Measurements from ENCODE around the gene VAV2. TPM values are rescaled to one million over a fixed set of nuclear protein-coding genes. Genes with fewer than 3 reads are reported as not detected.

The VAV2 gene
- total RNA-seq, 2 experiments from 2014 or later = 11.0 to 27.8 TPM

- Histone ChIP-seq H2AFZ (ENCODE audit: low read length) (no peak overlapping the region), H3K79me2 (ENCODE audit: insufficient read depth, low read depth, low read length) (no peaks in the 10 kb centered on the region), H3K9me3 (ENCODE audit: low read length) (no peaks in the 10 kb centered on the region), H3K4me1 (ENCODE audit: insufficient read depth, low read length, poor library complexity, severe bottlenecking) (peaks cover 56% of the 10 kb centered on the region), H3K9me2 (ENCODE audit: insufficient read depth, low read length) (no peaks in the 10 kb centered on the region), H4K20me1 (ENCODE audit: insufficient read depth, low read length) (no peaks in the 10 kb centered on the region), H3K4me2 (ENCODE audit: low read length) (no peak overlapping the region), H3K27ac (ENCODE audit: low read depth, low read length, poor library complexity, severe bottlenecking) (no peak overlapping the region), H3K36me3 (ENCODE audit: insufficient read depth, low read length) (no peaks in the 10 kb centered on the region), H3K4me3 (ENCODE audit: low read depth, low read length, poor library complexity, severe bottlenecking) (no peak overlapping the region)
- no TSS peak for BruUV-seq (replicated peaks)
- DNase-seq (ENCODE audit: low spot score) = no peak
- ChIA-PET CTCF (ENCODE audit: unreplicated experiment) (no interaction called here), POLR2A (no interaction called here)
- TF ChIP-seq CTCF (conservative IDR thresholded peaks at IDR 0.05; ENCODE audit: low read length) (no peak), EZH2phosphoT487 (IDR thresholded peaks at IDR 0.05; ENCODE audit: borderline replicate concordance, low read depth, low read length) (no peak)
- intact Hi-C loops (cut with micrococcal nuclease; ENCODE audit: unreplicated experiment) = no loop called here
These were observed 41.9 kb downstream of the VAV2 start for GRCh38 chr9:133950192-133950591.

- no peak for TF ChIP-seq EZH2phosphoT487 (IDR thresholded peaks at IDR 0.05; ENCODE audit: borderline replicate concordance, low read depth, low read length)
- no peak overlapping the region for H3K27ac ChIP-seq (ENCODE audit: low read depth, low read length, poor library complexity, severe bottlenecking)
- ChIA-PET POLR2A (no interaction called here), CTCF (ENCODE audit: unreplicated experiment) (no interaction called here)
- H2AFZ ChIP-seq (ENCODE audit: low read length) = no peak overlapping the region
- H3K4me3 ChIP-seq (ENCODE audit: low read depth, low read length, poor library complexity, severe bottlenecking) = no peak overlapping the region
- peaks cover 4% of the 10 kb centered on the region; the same call in 1 of the 2 replicates for H3K79me2 ChIP-seq (ENCODE audit: insufficient read depth, low read depth, low read length)
- peaks cover 56% of the 10 kb centered on the region for H3K4me1 ChIP-seq (ENCODE audit: insufficient read depth, low read length, poor library complexity, severe bottlenecking)
- no peaks in the 10 kb centered on the region for H3K9me3 ChIP-seq (ENCODE audit: low read length)
- intact Hi-C loops (cut with micrococcal nuclease; ENCODE audit: unreplicated experiment) = no loop called here
- no peak overlapping the region for H3K4me2 ChIP-seq (ENCODE audit: low read length)
- H3K9me2 ChIP-seq (ENCODE audit: insufficient read depth, low read length) = no peaks in the 10 kb centered on the region
- H3K36me3 ChIP-seq (ENCODE audit: insufficient read depth, low read length) = no peaks in the 10 kb centered on the region
- BruUV-seq (replicated peaks) = no TSS peak
- H4K20me1 ChIP-seq (ENCODE audit: insufficient read depth, low read length) = no peaks in the 10 kb centered on the region
- DNase-seq (ENCODE audit: low spot score) = no peak
These were observed 42.5 kb downstream of the VAV2 start for GRCh38 chr9:133949486-133950061.

DNA sequence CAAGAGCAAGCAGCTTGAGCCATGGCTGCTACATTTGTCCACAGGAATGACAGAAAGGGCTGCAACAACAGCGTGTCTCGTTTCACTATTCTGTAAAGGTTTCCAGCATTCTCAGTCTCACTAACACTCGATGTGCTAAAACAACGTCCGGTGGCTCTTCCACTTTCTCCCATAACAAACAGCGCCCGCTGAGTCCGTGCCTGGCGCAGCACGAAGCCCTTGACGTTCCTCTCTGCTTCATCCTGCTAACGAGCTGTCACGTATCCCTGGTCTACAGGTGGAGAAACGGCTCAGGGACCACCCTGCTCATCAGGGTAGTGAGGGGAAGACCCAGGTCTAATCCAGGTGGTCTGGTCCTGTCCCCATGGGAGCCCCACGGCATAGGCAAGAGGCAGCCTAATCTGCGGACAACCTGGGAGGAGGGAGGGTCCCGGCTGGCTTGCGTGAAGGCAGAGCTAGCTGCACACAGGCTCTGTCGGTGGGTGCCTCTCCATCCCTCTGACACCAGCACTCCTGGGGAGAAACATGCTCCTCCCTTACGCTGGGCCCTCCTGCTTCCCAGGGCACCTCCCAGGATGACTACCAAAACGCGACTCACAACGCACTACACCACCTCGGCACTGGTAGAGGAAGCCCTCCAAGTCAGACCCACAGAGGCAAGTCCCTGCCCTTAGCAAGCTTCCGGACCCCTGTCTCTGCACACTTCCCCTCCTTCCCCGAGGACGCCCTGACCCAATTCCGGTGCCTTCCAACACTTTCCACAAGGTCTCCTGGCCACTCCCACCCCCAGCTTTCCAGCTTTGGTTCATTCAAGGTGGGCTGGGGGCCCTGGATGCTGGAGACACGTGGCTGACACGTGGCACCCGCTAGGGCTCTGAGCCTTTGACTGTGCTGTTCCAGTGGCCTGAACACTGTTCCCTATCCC lies 43.3 kb downstream of the VAV2 start:
- ChIA-PET POLR2A (no interaction called here), CTCF (ENCODE audit: unreplicated experiment) (interaction anchor here (0.7 kb wide), 1 partner anchor 30 kb away, joined by 4 read pairs; no protein-coding TSS in a partner anchor)
- Histone ChIP-seq H3K36me3 (ENCODE audit: insufficient read depth, low read length) (no peaks in the 10 kb centered on the region), H3K4me2 (ENCODE audit: low read length) (no peak overlapping the region), H2AFZ (ENCODE audit: low read length) (no peak overlapping the region), H3K9me3 (ENCODE audit: low read length) (no peaks in the 10 kb centered on the region), H4K20me1 (ENCODE audit: insufficient read depth, low read length) (no peaks in the 10 kb centered on the region), H3K79me2 (ENCODE audit: insufficient read depth, low read depth, low read length) (peaks cover 4% of the 10 kb centered on the region; the same call in 1 of the 2 replicates), H3K27ac (ENCODE audit: low read depth, low read length, poor library complexity, severe bottlenecking) (no peak overlapping the region), H3K4me3 (ENCODE audit: low read depth, low read length, poor library complexity, severe bottlenecking) (no peak overlapping the region), H3K9me2 (ENCODE audit: insufficient read depth, low read length) (no peaks in the 10 kb centered on the region), H3K4me1 (ENCODE audit: insufficient read depth, low read length, poor library complexity, severe bottlenecking) (peaks cover 56% of the 10 kb centered on the region)
- TF ChIP-seq CTCF (conservative IDR thresholded peaks at IDR 0.05; ENCODE audit: low read length) (no peak), EZH2phosphoT487 (IDR thresholded peaks at IDR 0.05; ENCODE audit: borderline replicate concordance, low read depth, low read length) (no peak)
- no TSS peak for BruUV-seq (replicated peaks)
- no peak for DNase-seq (ENCODE audit: low spot score)
- intact Hi-C loops (cut with micrococcal nuclease; ENCODE audit: unreplicated experiment) = no loop called here
